Measurements from ENCODE around the gene TMTC2.
"Not testable (repeated sequence)": the region's sequence is repeated elsewhere in the genome, so short reads cannot be mapped to it uniquely, and the experiment has no call there.

Gene TMTC2

GRCh38 chr12:83089575-83089974 is 402.9 kb downstream of the TMTC2 start:
- no peak for DNase-seq

GRCh38 chr12:83092129-83092528 is 405.4 kb downstream of the TMTC2 start:
- DNase-seq, result no peak

GRCh38 chr12:83092606-83093005 is 405.9 kb downstream of the TMTC2 start:
- DNase-seq, result no peak

- no peak for DNase-seq
Observed at GRCh38 chr12:83093426-83093825, 406.7 kb downstream of the TMTC2 start.

- DNase-seq, result no peak
Observed at GRCh38 chr12:83097643-83098342, 411.1 kb downstream of the TMTC2 start.

GRCh38 chr12:83099436-83099835 is 412.7 kb downstream of the TMTC2 start:
- DNase-seq, result no peak

GRCh38 chr12:83102499-83102898 is 415.8 kb downstream of the TMTC2 start:
- DNase-seq, result no peak

GRCh38 chr12:83106873-83107272 is 420.2 kb downstream of the TMTC2 start:
- no peak for DNase-seq

- DNase-seq, result no peak
Observed at GRCh38 chr12:83110424-83110823, 423.7 kb downstream of the TMTC2 start.

GRCh38 chr12:83113945-83114344 is 427.2 kb downstream of the TMTC2 start:
- DNase-seq, result no peak

GRCh38 chr12:83114966-83115365 is 428.3 kb downstream of the TMTC2 start:
- DNase-seq, result no peak

GRCh38 chr12:83117926-83118325 is 431.2 kb downstream of the TMTC2 start:
- not testable (repeated sequence) for DNase-seq

GRCh38 chr12:83121897-83122622 is 435.4 kb downstream of the TMTC2 start:
- DNase-seq, result no peak

- DNase-seq, result no peak
Observed at GRCh38 chr12:83122623-83122934, 435.9 kb downstream of the TMTC2 start.

GRCh38 chr12:83123039-83123438 is 436.3 kb downstream of the TMTC2 start:
- peak in 1 of 5 experiments; percentile 4 for DNase-seq

- DNase-seq, result no peak
Observed at GRCh38 chr12:83128540-83128939, 441.8 kb downstream of the TMTC2 start.

GRCh38 chr12:83130178-83130577 is 443.5 kb downstream of the TMTC2 start:
- DNase-seq, result no peak

- no peak for DNase-seq
Observed at GRCh38 chr12:83132360-83132759, 445.7 kb downstream of the TMTC2 start.

- DNase-seq, result no peak
Observed at GRCh38 chr12:83136411-83136810, 449.7 kb downstream of the TMTC2 start.

- no peak for DNase-seq
Observed at GRCh38 chr12:83140135-83140534, 453.4 kb downstream of the TMTC2 start.

GRCh38 chr12:83141460-83141994 is 454.8 kb downstream of the TMTC2 start:
- DNase-seq, result peak in 1 of 5 experiments; percentile 72

GRCh38 chr12:83142914-83143313 is 456.2 kb downstream of the TMTC2 start:
- no peak for DNase-seq

- no peak for DNase-seq
Observed at GRCh38 chr12:83143950-83144349, 457.2 kb downstream of the TMTC2 start.

GRCh38 chr12:83145325-83145840 is 458.7 kb downstream of the TMTC2 start:
- DNase-seq, result no peak

Measured in T-helper 2 cell (primary cell).